NCI-H82 treated with DMSO at 0.1 percent for 48 hours (cell line): Measurements from ENCODE around the gene CDK17.
"Not testable (repeated sequence)": the region's sequence is repeated elsewhere in the genome, so short reads cannot be mapped to it uniquely, and the experiment has no call there.

Source experiments
- DNase-seq: peaks from one replicate; lab custom pipeline; 2025; ENCODE audit not compliant: unreplicated experiment; lab: John Stamatoyannopoulos, UW

CDK17 gene

GRCh38 chr12:96359328-96359727 lies 40.9 kb downstream of the CDK17 start:
- DNase-seq: no peak

DNA sequence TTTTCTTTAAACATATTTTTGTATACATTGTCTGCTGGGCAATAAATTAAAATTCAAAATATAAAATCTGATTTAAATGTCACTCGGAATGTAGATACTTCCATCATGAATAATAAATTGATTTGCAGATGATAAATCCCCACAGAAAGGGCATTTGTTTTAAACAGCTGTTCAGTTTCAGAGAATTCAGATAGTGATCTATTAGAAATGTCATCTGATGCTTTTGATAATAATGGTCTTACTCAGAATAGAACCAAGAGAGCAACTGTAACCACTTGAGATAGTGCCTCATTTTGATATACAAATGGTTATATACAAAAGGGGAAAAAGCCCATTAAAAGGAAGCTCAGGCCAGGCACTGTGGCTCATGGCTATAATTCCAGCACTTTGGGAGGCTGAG lies 43.4 kb downstream of the CDK17 start:
- DNase-seq: no peak

DNA sequence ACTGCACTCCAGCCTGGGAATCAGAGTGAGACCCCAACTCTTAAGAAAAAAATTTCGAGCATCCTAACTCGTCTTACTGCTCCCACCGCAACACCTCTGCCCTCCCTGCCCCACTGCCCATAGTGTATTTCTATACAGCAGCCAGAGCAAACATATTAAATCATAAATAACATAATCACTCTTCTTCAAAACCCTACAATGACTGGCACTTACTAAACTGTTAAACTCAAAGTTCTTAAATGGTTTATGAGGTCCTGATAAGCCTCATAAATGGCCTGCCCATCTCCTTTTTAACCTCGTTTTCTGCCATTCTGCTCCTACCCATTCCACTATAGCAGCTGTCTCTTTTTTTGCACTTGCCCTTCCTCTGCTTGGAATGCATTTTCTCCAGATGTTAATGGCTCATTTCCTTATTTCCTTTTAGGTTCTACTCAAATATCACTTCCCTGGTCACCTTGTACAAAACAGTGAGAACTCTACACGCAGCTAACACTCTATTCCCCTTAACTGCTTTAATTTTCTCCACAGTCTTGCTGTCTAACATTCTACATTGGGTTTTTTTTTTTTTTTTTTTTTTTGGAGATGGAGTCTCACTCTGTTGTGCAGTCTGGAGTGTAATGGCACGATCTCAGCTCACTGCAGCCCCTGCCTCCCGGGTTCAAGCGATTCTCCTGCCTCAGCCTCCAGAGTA lies 45.2 kb downstream of the CDK17 start:
- no peak for DNase-seq

GRCh38 chr12:96354326-96354725 lies 45.9 kb downstream of the CDK17 start:
- no peak for DNase-seq

GRCh38 chr12:96352161-96352835 lies 47.9 kb downstream of the CDK17 start:
- no peak for DNase-seq

DNA sequence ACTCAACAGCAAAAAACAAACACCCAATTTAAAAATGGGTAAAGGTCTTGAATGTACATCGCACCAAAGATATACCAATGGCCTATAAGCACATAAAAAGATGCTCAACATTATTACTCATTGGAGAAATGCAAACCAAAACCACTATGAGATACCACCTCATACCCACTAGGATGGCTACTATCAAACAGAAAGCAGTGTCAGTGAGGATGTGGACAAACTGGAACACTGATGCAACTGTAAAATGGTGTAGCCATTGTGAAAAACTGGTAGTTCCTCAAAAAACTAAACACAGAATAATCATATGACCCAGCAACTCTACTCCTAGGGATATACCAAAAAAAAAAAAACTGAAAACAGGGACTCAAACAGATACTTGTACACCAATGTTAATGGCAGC lies 49.3 kb downstream of the CDK17 start:
- no peak for DNase-seq

DNA sequence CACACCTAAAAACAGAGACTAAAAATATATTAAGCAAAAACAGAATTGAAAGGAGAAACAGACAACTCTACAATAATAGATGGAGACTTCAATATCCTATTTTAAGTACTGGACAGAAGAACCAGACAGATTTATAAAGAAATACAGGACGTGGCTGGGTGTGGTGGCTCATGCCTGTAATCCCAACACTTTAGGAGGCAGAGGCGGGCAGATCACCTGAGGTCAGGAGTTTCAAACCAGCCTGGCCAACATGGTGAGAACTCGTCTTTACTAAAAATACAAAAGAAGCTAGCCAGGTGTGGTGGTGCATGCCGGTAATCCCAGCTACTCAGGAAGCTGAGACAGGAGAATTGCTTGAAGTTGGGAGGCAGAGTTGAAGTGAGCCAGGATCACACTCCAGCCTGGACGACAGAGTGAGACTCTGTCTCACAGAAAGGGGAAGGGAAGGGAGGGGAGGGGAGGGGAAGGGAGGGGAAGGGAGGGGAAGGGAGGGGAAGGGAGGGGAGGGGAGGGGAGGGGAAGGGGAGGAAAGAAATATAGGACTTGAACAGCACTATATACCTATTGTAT lies 53.0 kb downstream of the CDK17 start:
- no peak for DNase-seq

- not testable (repeated sequence) for DNase-seq
Measured at GRCh38 chr12:96346716-96347115, 53.5 kb downstream of the CDK17 start.

DNA sequence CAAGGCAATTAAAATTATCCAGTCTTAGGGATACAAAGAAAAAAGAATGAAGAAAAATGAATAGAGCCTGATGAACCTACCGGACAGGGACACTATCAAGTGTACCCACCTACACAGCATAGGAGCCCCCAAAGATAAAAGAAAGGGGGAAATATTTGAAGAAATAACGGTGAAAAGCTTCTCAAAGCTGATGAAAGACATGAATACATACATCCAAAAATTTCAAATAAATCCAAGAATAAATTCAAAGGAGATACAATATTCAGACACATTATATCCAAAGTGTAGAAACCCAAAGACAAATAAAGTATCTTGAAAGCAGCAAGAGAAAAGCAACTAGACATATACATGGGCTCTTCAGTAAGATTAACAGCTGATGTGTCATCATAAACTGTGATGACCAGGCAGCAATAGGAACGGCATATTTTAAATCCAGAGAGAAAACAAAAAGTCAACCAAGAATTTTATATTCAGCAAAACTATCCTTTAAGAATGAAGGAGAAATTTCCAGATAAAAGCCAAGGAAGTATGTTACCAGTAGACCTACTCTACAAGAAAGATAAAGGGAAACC lies 56.0 kb downstream of the CDK17 start:
- DNase-seq: no peak

DNA sequence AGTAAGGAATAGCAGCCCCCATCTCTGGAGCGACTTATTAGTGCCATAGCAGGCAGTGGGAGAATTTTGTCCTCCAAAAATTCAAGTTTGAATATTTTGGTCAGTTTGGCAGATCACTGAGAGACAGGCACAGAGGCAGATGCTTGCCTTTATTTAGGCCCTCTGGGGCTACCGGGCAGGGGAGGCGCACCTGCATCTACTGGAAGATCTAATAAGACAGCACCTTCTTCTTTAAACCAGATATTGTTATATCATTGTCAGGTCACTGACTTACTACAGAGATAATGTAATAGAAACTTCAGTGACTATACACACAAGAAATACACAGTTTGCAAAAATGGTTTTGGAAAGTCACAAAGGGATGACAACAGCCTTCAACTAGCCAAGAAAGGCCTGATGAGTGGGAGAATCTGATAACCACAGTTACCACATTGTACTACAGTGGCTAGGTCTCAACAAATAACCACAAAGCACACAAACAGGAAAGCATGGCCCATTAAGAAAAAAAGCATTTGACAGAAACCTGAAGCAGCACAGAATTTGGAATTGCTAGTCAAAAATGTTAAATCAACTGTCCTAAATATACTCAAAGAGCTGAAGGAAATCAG lies 56.8 kb downstream of the CDK17 start:
- DNase-seq: no peak

DNA sequence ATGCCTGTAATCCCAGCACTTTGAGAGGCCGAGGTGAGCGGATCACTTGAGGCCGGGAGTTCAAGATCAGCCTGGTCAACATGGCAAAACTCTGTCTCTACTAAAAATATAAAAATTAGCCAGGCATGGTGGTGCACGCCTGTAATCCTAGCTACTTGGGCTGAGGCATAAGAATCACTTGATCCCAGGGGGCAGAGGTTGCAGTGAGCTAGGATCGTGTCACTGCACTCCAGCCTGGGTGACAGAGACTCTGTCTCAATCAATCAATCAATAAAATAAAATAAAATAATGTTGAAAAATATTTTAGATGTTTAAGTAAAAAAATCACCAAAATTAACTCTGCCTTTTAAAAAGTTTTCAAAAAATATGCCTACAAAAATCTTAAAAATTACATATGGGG lies 60.6 kb downstream of the CDK17 start:
- DNase-seq: not testable (repeated sequence)

- no peak for DNase-seq
Measured at GRCh38 chr12:96338852-96339471, 61.3 kb downstream of the CDK17 start.

DNA sequence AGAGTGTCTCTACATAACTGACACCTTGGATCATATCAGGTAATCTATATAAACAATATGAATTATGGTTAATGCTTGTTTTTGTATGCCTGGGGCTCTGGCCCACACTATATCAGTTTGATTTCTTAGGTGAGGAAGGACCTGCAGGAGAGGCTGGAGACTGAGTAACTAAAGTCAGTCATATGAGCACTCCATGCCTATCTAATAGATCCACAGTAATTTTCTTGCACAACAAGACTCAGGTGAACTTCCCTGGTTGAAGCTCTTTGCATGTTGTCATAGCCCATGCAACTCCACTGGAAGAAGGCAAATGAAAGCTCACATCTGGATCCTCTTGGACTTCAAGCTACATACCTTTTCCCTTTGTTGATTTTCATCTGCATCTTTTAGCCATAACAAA lies 62.3 kb downstream of the CDK17 start:
- DNase-seq: no peak

- no peak for DNase-seq
Measured at GRCh38 chr12:96336489-96336888, 63.8 kb downstream of the CDK17 start.

- no peak for DNase-seq
Measured at GRCh38 chr12:96335270-96335669, 65.0 kb downstream of the CDK17 start.

DNA sequence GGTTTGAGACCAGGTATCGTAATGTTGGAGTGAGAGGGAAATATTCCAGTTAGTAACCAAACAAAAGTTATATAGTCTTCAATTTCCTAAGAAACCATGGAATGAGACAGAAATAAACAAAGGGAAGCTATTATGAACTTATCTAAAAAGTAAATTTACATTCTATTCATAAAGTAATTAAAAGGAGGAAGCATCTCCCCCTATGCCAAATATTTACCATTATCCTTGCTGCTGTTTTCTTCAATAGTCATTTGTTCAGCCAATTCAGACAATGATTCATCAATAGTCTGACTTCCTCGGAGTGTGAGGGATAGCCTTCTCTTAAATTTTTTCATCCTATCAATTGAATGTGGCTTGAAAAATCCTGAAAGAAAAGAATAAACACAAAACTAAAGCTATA lies 65.7 kb downstream of the CDK17 start:
- DNase-seq: no peak

GRCh38 chr12:96329545-96329944 lies 70.7 kb downstream of the CDK17 start:
- no peak for DNase-seq

DNA sequence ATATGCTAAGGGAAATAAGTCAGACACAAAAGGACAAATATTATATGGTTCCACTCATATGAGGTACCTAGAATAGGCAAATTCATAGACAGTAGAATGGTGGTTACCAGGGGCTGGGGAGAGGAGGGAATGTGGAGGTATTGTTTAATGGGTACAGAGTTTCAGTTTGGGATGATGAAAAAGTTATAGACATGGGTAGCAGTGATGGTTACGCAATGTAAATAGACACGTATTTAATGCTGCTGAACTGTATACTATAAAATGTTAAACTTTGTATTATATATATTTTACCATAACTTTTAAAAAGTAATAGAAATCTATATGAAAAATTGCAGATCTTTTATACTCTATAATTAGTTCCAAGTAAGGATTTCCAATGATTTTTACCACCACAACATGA lies 71.2 kb downstream of the CDK17 start:
- no peak for DNase-seq

DNA sequence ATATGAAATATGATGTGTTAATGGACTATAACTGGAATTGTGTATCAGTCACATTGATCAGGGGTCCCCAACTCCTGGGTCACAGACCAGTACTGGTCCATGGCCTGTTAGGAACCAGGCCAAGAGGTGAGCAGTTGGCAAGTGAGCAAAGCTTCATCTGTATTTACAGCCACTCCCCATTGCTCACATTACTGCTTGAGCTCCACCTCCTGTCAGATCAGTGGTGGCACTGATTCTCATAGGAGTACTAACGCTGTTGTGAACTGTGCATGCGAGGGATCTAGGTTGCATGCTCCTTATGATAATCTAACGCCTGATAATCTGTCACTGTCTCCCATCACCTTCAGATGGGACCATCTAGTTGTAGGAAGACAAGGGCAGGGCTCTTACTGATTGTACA lies 72.3 kb downstream of the CDK17 start:
- DNase-seq: no peak

DNA sequence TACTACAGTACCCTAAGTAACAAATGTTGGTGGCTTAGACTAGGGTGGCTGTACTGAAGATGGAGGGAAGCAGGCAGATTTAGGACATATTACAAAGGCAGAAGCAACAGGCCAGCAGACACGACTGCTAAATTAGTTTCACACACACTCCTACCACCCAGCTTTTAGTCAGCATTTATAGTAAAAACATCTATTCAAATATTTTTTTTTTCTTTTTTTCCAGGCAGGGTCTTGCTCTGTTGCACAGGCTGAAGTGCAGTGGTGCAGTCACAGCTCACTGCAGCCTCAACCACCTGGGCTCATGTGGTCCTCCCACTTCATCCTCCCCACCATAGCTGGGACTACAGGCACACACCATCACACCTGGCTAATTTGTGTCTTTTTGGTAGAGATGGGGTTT lies 72.9 kb downstream of the CDK17 start:
- no peak for DNase-seq

- DNase-seq: no peak
Measured at GRCh38 chr12:96326628-96327227, 73.5 kb downstream of the CDK17 start.
